Progenitor cell of endocrine pancreas (in vitro differentiated cells): ENCODE results near the gene ZNF613. TPM values are rescaled to one million over a fixed set of nuclear protein-coding genes. Genes with fewer than 3 reads are reported as not detected.
"Not testable (repeated sequence)": the region's sequence is repeated elsewhere in the genome, so short reads cannot be mapped to it uniquely, and the experiment has no call there.

Experiments used
- DNase-seq: peaks from one replicate; pipeline ENCODE4 v3.0.0; 2021; ENCODE audit warnings: low spot score; ENCODE audit not compliant: unreplicated experiment
- H3K27ac Mint-ChIP-seq: 2 replicates; pipeline ENCODE4 v1.8.0; 2021; ENCODE audit warnings: mild to moderate bottlenecking, moderate library complexity, mixed read lengths
- H3K27me3 Mint-ChIP-seq: 2 replicates; pipeline ENCODE4 v1.8.0; 2021; ENCODE audit warnings: mixed read lengths
- H3K36me3 Mint-ChIP-seq: 2 replicates; pipeline ENCODE4 v1.8.0; 2022; ENCODE audit warnings: mixed read lengths; ENCODE audit not compliant: insufficient read depth
- H3K4me1 Mint-ChIP-seq: 2 replicates; pipeline ENCODE4 v1.8.0; 2021; ENCODE audit warnings: low read depth, mixed read lengths
- H3K4me3 Mint-ChIP-seq: 2 replicates; pipeline ENCODE4 v1.8.0; 2021; ENCODE audit warnings: low read depth, mild to moderate bottlenecking, moderate library complexity, mixed read lengths
- H3K9me3 Mint-ChIP-seq: 2 replicates; pipeline ENCODE4 v1.8.0; 2021; ENCODE audit warnings: low read depth, mixed read lengths
- CTCF ChIP-seq: fragments of 200-600 bp; sonication (generic); IDR thresholded peaks from one replicate; pipeline ENCODE4 v1.5.0; 2021; ENCODE audit warnings: antibody characterized with exemption, mild to moderate bottlenecking; ENCODE audit not compliant: unreplicated experiment
- total RNA-seq: library from RNA; stranded (reverse); gene quantifications from 2 replicates; pipeline ENCODE4 v1.2.1, GENCODE V29; 2021

The ZNF613 gene
- total RNA-seq, 1 donor from 2014 or later = 15.8 TPM

- peaks cover 74% of the 10 kb centered on the region for H3K36me3 Mint-ChIP-seq
- H3K27ac Mint-ChIP-seq = no peak overlapping the region
- H3K4me1 Mint-ChIP-seq = no peaks in the 10 kb centered on the region
- no peaks in the 10 kb centered on the region for H3K27me3 Mint-ChIP-seq
- no peak overlapping the region for H3K4me3 Mint-ChIP-seq
- TF ChIP-seq CTCF = no peak
- DNase-seq = no peak
- peaks cover 69% of the 10 kb centered on the region for H3K9me3 Mint-ChIP-seq
Measured at GRCh38 chr19:51948975-51949374, 21.7 kb downstream of the ZNF613 start.

- H3K27ac Mint-ChIP-seq = peak overlapping the region; percentile 56
- peaks cover 46% of the 10 kb centered on the region for H3K36me3 Mint-ChIP-seq
- H3K4me1 Mint-ChIP-seq = peaks cover 32% of the 10 kb centered on the region
- not testable (repeated sequence) for DNase-seq, H3K27me3 Mint-ChIP-seq, H3K4me3 Mint-ChIP-seq
- peaks cover 49% of the 10 kb centered on the region for H3K9me3 Mint-ChIP-seq
Measured at GRCh38 chr19:51957846-51958245, 30.6 kb downstream of the ZNF613 start.

- H3K4me1 Mint-ChIP-seq = peaks cover 32% of the 10 kb centered on the region
- no peak for TF ChIP-seq CTCF
- H3K9me3 Mint-ChIP-seq = peaks cover 53% of the 10 kb centered on the region
- H3K36me3 Mint-ChIP-seq = peaks cover 57% of the 10 kb centered on the region
- H3K4me3 Mint-ChIP-seq = no peak overlapping the region
- DNase-seq = no peak
- H3K27ac Mint-ChIP-seq = peak overlapping the region; percentile 86
- H3K27me3 Mint-ChIP-seq = no peaks in the 10 kb centered on the region
Measured at GRCh38 chr19:51959791-51960190, 32.5 kb downstream of the ZNF613 start.

- H3K9me3 Mint-ChIP-seq = peaks cover 59% of the 10 kb centered on the region
- peak overlapping the region; percentile 2 for H3K4me3 Mint-ChIP-seq
- not testable (repeated sequence) for DNase-seq, H3K27me3 Mint-ChIP-seq
- peaks cover 63% of the 10 kb centered on the region for H3K36me3 Mint-ChIP-seq
- peak overlapping the region; percentile 86 for H3K27ac Mint-ChIP-seq
- H3K4me1 Mint-ChIP-seq = peaks cover 32% of the 10 kb centered on the region
Measured at GRCh38 chr19:51960621-51961233, 33.5 kb downstream of the ZNF613 start.

GRCh38 chr19:51965583-51965982 is 38.3 kb downstream of the ZNF613 start:
- peak overlapping the region; percentile 61 for H3K27ac Mint-ChIP-seq
- H3K9me3 Mint-ChIP-seq = peaks cover 63% of the 10 kb centered on the region
- H3K36me3 Mint-ChIP-seq = peaks cover 82% of the 10 kb centered on the region
- no peak for DNase-seq
- TF ChIP-seq CTCF = no peak
- no peaks in the 10 kb centered on the region for H3K27me3 Mint-ChIP-seq
- peaks cover 7% of the 10 kb centered on the region for H3K4me1 Mint-ChIP-seq
- H3K4me3 Mint-ChIP-seq = no peak overlapping the region

GRCh38 chr19:51970718-51971117 is 43.4 kb downstream of the ZNF613 start:
- Mint-ChIP-seq H3K27ac (no peak overlapping the region), H3K4me3 (no peak overlapping the region), H3K36me3 (peaks cover 85% of the 10 kb centered on the region), H3K9me3 (peaks cover 59% of the 10 kb centered on the region), H3K4me1 (no peaks in the 10 kb centered on the region), H3K27me3 (no peaks in the 10 kb centered on the region)
- TF ChIP-seq CTCF = no peak
- DNase-seq = no peak
